Activated naive CD8-positive, alpha-beta T cell treated with anti-CD3 and anti-CD28 coated beads, Interleukin-2, amount 50 U/mL, for 24 hours (primary cell): ENCODE data around the gene KCNQ1.

Experiments
- ATAC-seq: fragments of 150-1000 bp; cut with Tn5 transposase; one replicate; pipeline ENCODE4 v1.10.0; 2021
- DNase-seq: peaks from one replicate; pipeline ENCODE4 v3.0.0; 2021
- H3K27ac Mint-ChIP-seq: one replicate; pipeline ENCODE4 v1.8.0; 2021; ENCODE audit warnings: mild to moderate bottlenecking, mixed read lengths
- H3K27me3 Mint-ChIP-seq: one replicate; pipeline ENCODE4 v1.8.0; 2021; ENCODE audit warnings: mixed read lengths
- H3K36me3 Mint-ChIP-seq: one replicate; pipeline ENCODE4 v1.8.0; 2021; ENCODE audit warnings: low read depth, mixed read lengths
- H3K4me1 Mint-ChIP-seq: one replicate; pipeline ENCODE4 v1.8.0; 2021; ENCODE audit warnings: mixed read lengths
- H3K4me3 Mint-ChIP-seq: one replicate; pipeline ENCODE4 v1.8.0; 2021; ENCODE audit warnings: mild to moderate bottlenecking, moderate library complexity, mixed read lengths
- H3K9me3 Mint-ChIP-seq: one replicate; pipeline ENCODE4 v1.8.0; 2021; ENCODE audit warnings: mixed read lengths

Gene KCNQ1

GRCh38 chr11:2741377-2742131, 296.7 kb downstream of the KCNQ1 start:
- no peak for DNase-seq
- no peak overlapping the region for H3K27ac Mint-ChIP-seq
- no peak for ATAC-seq
- no peaks in the 10 kb centered on the region for H3K36me3 Mint-ChIP-seq
- H3K9me3 Mint-ChIP-seq, result no peaks in the 10 kb centered on the region
- no peaks in the 10 kb centered on the region for H3K27me3 Mint-ChIP-seq
- no peaks in the 10 kb centered on the region for H3K4me1 Mint-ChIP-seq
- H3K4me3 Mint-ChIP-seq, result no peak overlapping the region

- no peak overlapping the region for H3K27ac Mint-ChIP-seq
- no peak for DNase-seq
- no peaks in the 10 kb centered on the region for H3K36me3 Mint-ChIP-seq
- H3K9me3 Mint-ChIP-seq, result no peaks in the 10 kb centered on the region
- H3K27me3 Mint-ChIP-seq, result no peaks in the 10 kb centered on the region
- no peaks in the 10 kb centered on the region for H3K4me1 Mint-ChIP-seq
- no peak for ATAC-seq
- no peak overlapping the region for H3K4me3 Mint-ChIP-seq
Measured at GRCh38 chr11:2742201-2742600, 297.4 kb downstream of the KCNQ1 start.

- ATAC-seq (no peak), DNase-seq (no peak)
- Mint-ChIP-seq H3K4me1 (no peaks in the 10 kb centered on the region), H3K27me3 (no peaks in the 10 kb centered on the region), H3K9me3 (no peaks in the 10 kb centered on the region), H3K4me3 (no peak overlapping the region), H3K36me3 (no peaks in the 10 kb centered on the region), H3K27ac (no peak overlapping the region)
Measured at GRCh38 chr11:2742611-2743426, 298.0 kb downstream of the KCNQ1 start.

GRCh38 chr11:2743427-2744110, 298.8 kb downstream of the KCNQ1 start:
- Mint-ChIP-seq H3K9me3 (no peaks in the 10 kb centered on the region), H3K36me3 (no peaks in the 10 kb centered on the region), H3K4me3 (no peak overlapping the region), H3K4me1 (no peaks in the 10 kb centered on the region), H3K27ac (no peak overlapping the region), H3K27me3 (no peaks in the 10 kb centered on the region)
- DNase-seq, result no peak
- ATAC-seq, result no peak

GRCh38 chr11:2744166-2744565, 299.4 kb downstream of the KCNQ1 start:
- no peak overlapping the region for H3K27ac Mint-ChIP-seq
- DNase-seq (no peak), ATAC-seq (no peak)
- H3K9me3 Mint-ChIP-seq, result no peaks in the 10 kb centered on the region
- H3K27me3 Mint-ChIP-seq, result no peaks in the 10 kb centered on the region
- H3K36me3 Mint-ChIP-seq, result no peaks in the 10 kb centered on the region
- no peaks in the 10 kb centered on the region for H3K4me1 Mint-ChIP-seq
- H3K4me3 Mint-ChIP-seq, result no peak overlapping the region

GRCh38 chr11:2745511-2745910, 300.7 kb downstream of the KCNQ1 start:
- Mint-ChIP-seq H3K27me3 (no peaks in the 10 kb centered on the region), H3K4me1 (no peaks in the 10 kb centered on the region), H3K36me3 (no peaks in the 10 kb centered on the region), H3K9me3 (no peaks in the 10 kb centered on the region), H3K27ac (no peak overlapping the region), H3K4me3 (no peak overlapping the region)
- DNase-seq (no peak), ATAC-seq (no peak)

GRCh38 chr11:2746401-2747247, 301.8 kb downstream of the KCNQ1 start:
- ATAC-seq, result no peak
- no peaks in the 10 kb centered on the region for H3K27me3 Mint-ChIP-seq
- DNase-seq, result no peak
- H3K27ac Mint-ChIP-seq, result no peak overlapping the region
- no peaks in the 10 kb centered on the region for H3K4me1 Mint-ChIP-seq
- no peaks in the 10 kb centered on the region for H3K36me3 Mint-ChIP-seq
- H3K9me3 Mint-ChIP-seq, result no peaks in the 10 kb centered on the region
- H3K4me3 Mint-ChIP-seq, result no peak overlapping the region

- H3K36me3 Mint-ChIP-seq, result peaks cover 3% of the 10 kb centered on the region
- H3K4me3 Mint-ChIP-seq, result no peak overlapping the region
- DNase-seq (no peak), ATAC-seq (no peak)
- no peaks in the 10 kb centered on the region for H3K27me3 Mint-ChIP-seq
- H3K27ac Mint-ChIP-seq, result no peak overlapping the region
- no peaks in the 10 kb centered on the region for H3K9me3 Mint-ChIP-seq
- no peaks in the 10 kb centered on the region for H3K4me1 Mint-ChIP-seq
Measured at GRCh38 chr11:2747248-2748027, 302.6 kb downstream of the KCNQ1 start.

- H3K27ac Mint-ChIP-seq, result no peak overlapping the region
- DNase-seq (no peak), ATAC-seq (no peak)
- no peaks in the 10 kb centered on the region for H3K4me1 Mint-ChIP-seq
- no peaks in the 10 kb centered on the region for H3K9me3 Mint-ChIP-seq
- no peak overlapping the region for H3K4me3 Mint-ChIP-seq
- H3K27me3 Mint-ChIP-seq, result no peaks in the 10 kb centered on the region
- peaks cover 3% of the 10 kb centered on the region for H3K36me3 Mint-ChIP-seq
Measured at GRCh38 chr11:2748061-2748813, 303.4 kb downstream of the KCNQ1 start.

- peaks cover 3% of the 10 kb centered on the region for H3K36me3 Mint-ChIP-seq
- no peak overlapping the region for H3K27ac Mint-ChIP-seq
- H3K4me1 Mint-ChIP-seq, result no peaks in the 10 kb centered on the region
- H3K4me3 Mint-ChIP-seq, result no peak overlapping the region
- peaks cover 3% of the 10 kb centered on the region for H3K9me3 Mint-ChIP-seq
- no peaks in the 10 kb centered on the region for H3K27me3 Mint-ChIP-seq
- DNase-seq (no peak), ATAC-seq (no peak)
Measured at GRCh38 chr11:2748814-2749554, 304.2 kb downstream of the KCNQ1 start.

- no peaks in the 10 kb centered on the region for H3K27me3 Mint-ChIP-seq
- H3K27ac Mint-ChIP-seq, result no peak overlapping the region
- ATAC-seq, result no peak
- peaks cover 3% of the 10 kb centered on the region for H3K9me3 Mint-ChIP-seq
- no peak for DNase-seq
- H3K4me3 Mint-ChIP-seq, result no peak overlapping the region
- no peaks in the 10 kb centered on the region for H3K4me1 Mint-ChIP-seq
- peaks cover 3% of the 10 kb centered on the region for H3K36me3 Mint-ChIP-seq
Measured at GRCh38 chr11:2750101-2750681, 305.4 kb downstream of the KCNQ1 start.

GRCh38 chr11:2750682-2751522, 306.1 kb downstream of the KCNQ1 start:
- H3K9me3 Mint-ChIP-seq, result peaks cover 3% of the 10 kb centered on the region
- H3K27me3 Mint-ChIP-seq, result no peaks in the 10 kb centered on the region
- ATAC-seq (no peak), DNase-seq (no peak)
- no peak overlapping the region for H3K27ac Mint-ChIP-seq
- no peak overlapping the region for H3K4me3 Mint-ChIP-seq
- peaks cover 3% of the 10 kb centered on the region for H3K36me3 Mint-ChIP-seq
- H3K4me1 Mint-ChIP-seq, result no peaks in the 10 kb centered on the region
